ENCODE results near the gene MYLK. TPM values are rescaled to one million over a fixed set of nuclear protein-coding genes. Genes with fewer than 3 reads are reported as not detected.

MYLK gene
- total and polyA plus RNA-seq, 9 of the 15 experiments (the other 6 are each of a cell fraction or from before 2014, with no cell fraction given) = 0.11 to 0.53 (median 0.18) TPM; not detected in 2

GRCh38 chr3:123842711-123843110, 41.4 kb downstream of the MYLK start:
- in situ Hi-C loops (cut with MboI) (no loop called here), intact Hi-C loops (cut with micrococcal nuclease) (no loop called here)
- no peak overlapping the region for H3K4me2 ChIP-seq (ENCODE audit: insufficient read depth, low read length)
- BruUV-seq (replicated peaks) = no TSS peak
- no peaks in the 10 kb centered on the region for H3K79me2 ChIP-seq (ENCODE audit: control insufficient read depth, insufficient read depth, low read length)
- no peaks in the 10 kb centered on the region for H4K20me1 ChIP-seq (replicated peaks; ENCODE audit: control insufficient read depth, insufficient read depth, low read length)
- H3K27me3 ChIP-seq (ENCODE audit: control insufficient read depth in 2 of 2, insufficient read depth in 2 of 2, low read length in 2 of 2) = no peaks in the 10 kb centered on the region
- CTCF ChIA-PET (ENCODE audit: low intra/inter-chr PET ratio) = no interaction called here
- no peaks in the 10 kb centered on the region for H3K9me3 ChIP-seq (replicated peaks; ENCODE audit: control insufficient read depth, insufficient read depth, low read depth, low read length)
- TF ChIP-seq RBM25 (IDR thresholded peaks at IDR 0.05; ENCODE audit: low read depth, low read length, severe bottlenecking) = no peak
- no peak for TF ChIP-seq KAT8 (IDR thresholded peaks at IDR 0.05; ENCODE audit: low read depth)
- no peak for TF ChIP-seq FOXJ3 (CRISPR knock-in tag; IDR thresholded peaks at IDR 0.05)
- TF ChIP-seq TSHZ1 (CRISPR knock-in tag; IDR thresholded peaks at IDR 0.05) = no peak
- FAIRE-seq (no peak), DNase-seq (ENCODE audit: extremely low read depth in 1 of 4, low spot score in 3 of 4) (peak in 1 of 4 experiments; percentile 5), ATAC-seq (no peak)
- no peaks in the 10 kb centered on the region; a peak in 1 of 5 replicates for H3K4me1 ChIP-seq (replicated peaks in 1 of 2; ENCODE audit: control insufficient read depth in 2 of 2, insufficient read depth in 2 of 2, low read length in 2 of 2)
- H3K4me3 ChIP-seq = no peak overlapping the region
- WGBS (ENCODE audit: insufficient coverage, low coverage, missing lambda C conversion rate) = 0% methylated on average over 4 of the region's 4 CpGs
- H2AFZ ChIP-seq (ENCODE audit: low read depth, low read length) = no peak overlapping the region
- POLR2A ChIA-PET = interaction anchor here (0.6 kb wide), 1 partner anchor 227 kb away, joined by 3 read pairs; no protein-coding TSS in a partner anchor
- H3K36me3 ChIP-seq (ENCODE audit: control insufficient read depth, insufficient read depth, low read length) = no peaks in the 10 kb centered on the region
- no peaks in the 10 kb centered on the region for H3K9me1 ChIP-seq (ENCODE audit: control insufficient read depth, insufficient read depth, low read length)
- no peak overlapping the region for H3K9ac ChIP-seq (ENCODE audit: insufficient read depth in 1 of 2, low read depth in 2 of 2, low read length in 2 of 2)
- no peak overlapping the region for H3K27ac ChIP-seq (ENCODE audit: extremely low read depth, low read depth, low read length)

All from K562 (cell line).